ENCODE results near the gene DHH.
A peak's percentile ranks its signal among the peaks of the same experiment; 100 is the strongest.

DHH gene

GRCh38 chr12:49059299-49060171, 35.1 kb downstream of the DHH start:
- Mint-ChIP-seq H3K36me3 (ENCODE audit: insufficient read depth) (peaks cover 35% of the 10 kb centered on the region), H3K4me1 (peaks cover 61% of the 10 kb centered on the region), H3K27me3 (no peaks in the 10 kb centered on the region), H3K9me3 (no peaks in the 10 kb centered on the region), H3K4me3 (peak overlapping the region; percentile 93), H3K27ac (ENCODE audit: low read depth) (peak overlapping the region; percentile 60)
- no peak for DNase-seq (ENCODE audit: low spot score in 2 of 2)
- peak; percentile 7 for ATAC-seq (replicated peaks; ENCODE audit: extremely low read depth, poor library complexity, severe bottlenecking)

- Mint-ChIP-seq H3K27me3 (no peaks in the 10 kb centered on the region), H3K4me3 (peak overlapping the region; percentile 93), H3K36me3 (ENCODE audit: insufficient read depth) (peaks cover 35% of the 10 kb centered on the region), H3K9me3 (no peaks in the 10 kb centered on the region), H3K27ac (ENCODE audit: low read depth) (peak overlapping the region; percentile 60), H3K4me1 (peaks cover 60% of the 10 kb centered on the region)
- no peak for DNase-seq (ENCODE audit: low spot score in 2 of 2)
- ATAC-seq (replicated peaks; ENCODE audit: extremely low read depth, poor library complexity, severe bottlenecking) = no peak
Observed at GRCh38 chr12:49059045-49059298, 35.6 kb downstream of the DHH start.

- H3K36me3 Mint-ChIP-seq (ENCODE audit: insufficient read depth) = peaks cover 34% of the 10 kb centered on the region
- ATAC-seq (replicated peaks; ENCODE audit: extremely low read depth, poor library complexity, severe bottlenecking) = no peak
- no peak for DNase-seq (ENCODE audit: low spot score in 2 of 2)
- H3K27me3 Mint-ChIP-seq = no peaks in the 10 kb centered on the region
- peaks cover 57% of the 10 kb centered on the region for H3K4me1 Mint-ChIP-seq
- peak overlapping the region; percentile 93 for H3K4me3 Mint-ChIP-seq
- no peaks in the 10 kb centered on the region for H3K9me3 Mint-ChIP-seq
- H3K27ac Mint-ChIP-seq (ENCODE audit: low read depth) = peak overlapping the region; percentile 60
Observed at GRCh38 chr12:49058366-49059044, 36.1 kb downstream of the DHH start.

GRCh38 chr12:49057888-49058287, 36.7 kb downstream of the DHH start:
- Mint-ChIP-seq H3K27ac (ENCODE audit: low read depth) (peak overlapping the region; percentile 60), H3K27me3 (no peaks in the 10 kb centered on the region), H3K9me3 (no peaks in the 10 kb centered on the region), H3K4me3 (peak overlapping the region; percentile 93), H3K36me3 (ENCODE audit: insufficient read depth) (peaks cover 35% of the 10 kb centered on the region), H3K4me1 (peaks cover 57% of the 10 kb centered on the region)
- no peak for DNase-seq (ENCODE audit: low spot score in 2 of 2)
- no peak for ATAC-seq (replicated peaks; ENCODE audit: extremely low read depth, poor library complexity, severe bottlenecking)

GRCh38 chr12:49055978-49056754, 38.4 kb downstream of the DHH start:
- Mint-ChIP-seq H3K4me3 (peak overlapping the region; percentile 93), H3K9me3 (no peaks in the 10 kb centered on the region), H3K4me1 (peaks cover 65% of the 10 kb centered on the region), H3K27me3 (no peaks in the 10 kb centered on the region), H3K27ac (ENCODE audit: low read depth) (peak overlapping the region; percentile 60), H3K36me3 (ENCODE audit: insufficient read depth) (peaks cover 46% of the 10 kb centered on the region)
- DNase-seq (ENCODE audit: low spot score in 2 of 2) (peak in 1 of 2 donors; percentile 35), ATAC-seq (replicated peaks; ENCODE audit: extremely low read depth, poor library complexity, severe bottlenecking) (peak; percentile 67)

GRCh38 chr12:49055092-49055491, 39.5 kb downstream of the DHH start:
- Mint-ChIP-seq H3K36me3 (ENCODE audit: insufficient read depth) (peaks cover 44% of the 10 kb centered on the region), H3K27me3 (no peaks in the 10 kb centered on the region), H3K27ac (ENCODE audit: low read depth) (peak overlapping the region; percentile 70), H3K9me3 (no peaks in the 10 kb centered on the region), H3K4me1 (peaks cover 71% of the 10 kb centered on the region), H3K4me3 (no peak overlapping the region)
- ATAC-seq (replicated peaks; ENCODE audit: extremely low read depth, poor library complexity, severe bottlenecking) (no peak), DNase-seq (ENCODE audit: low spot score in 2 of 2) (no peak)

GRCh38 chr12:49054524-49054923, 40.1 kb downstream of the DHH start:
- H3K4me3 Mint-ChIP-seq = no peak overlapping the region
- DNase-seq (ENCODE audit: low spot score in 2 of 2) = no peak
- H3K27ac Mint-ChIP-seq (ENCODE audit: low read depth) = peak overlapping the region; percentile 70
- peaks cover 71% of the 10 kb centered on the region for H3K4me1 Mint-ChIP-seq
- peaks cover 46% of the 10 kb centered on the region for H3K36me3 Mint-ChIP-seq (ENCODE audit: insufficient read depth)
- H3K9me3 Mint-ChIP-seq = no peaks in the 10 kb centered on the region
- H3K27me3 Mint-ChIP-seq = no peaks in the 10 kb centered on the region
- ATAC-seq (replicated peaks; ENCODE audit: extremely low read depth, poor library complexity, severe bottlenecking) = no peak

- Mint-ChIP-seq H3K4me1 (peaks cover 67% of the 10 kb centered on the region), H3K36me3 (ENCODE audit: insufficient read depth) (peaks cover 43% of the 10 kb centered on the region), H3K4me3 (no peak overlapping the region), H3K27ac (ENCODE audit: low read depth) (no peak overlapping the region), H3K27me3 (no peaks in the 10 kb centered on the region), H3K9me3 (no peaks in the 10 kb centered on the region)
- DNase-seq (ENCODE audit: low spot score in 2 of 2) (no peak), ATAC-seq (replicated peaks; ENCODE audit: extremely low read depth, poor library complexity, severe bottlenecking) (no peak)
Observed at GRCh38 chr12:49054096-49054495, 40.5 kb downstream of the DHH start.

GRCh38 chr12:49052451-49053208, 42.0 kb downstream of the DHH start:
- no peaks in the 10 kb centered on the region for H3K27me3 Mint-ChIP-seq
- no peaks in the 10 kb centered on the region for H3K9me3 Mint-ChIP-seq
- peaks cover 49% of the 10 kb centered on the region for H3K36me3 Mint-ChIP-seq (ENCODE audit: insufficient read depth)
- DNase-seq (ENCODE audit: low spot score in 2 of 2) = no peak
- H3K4me3 Mint-ChIP-seq = no peak overlapping the region
- H3K27ac Mint-ChIP-seq (ENCODE audit: low read depth) = peak overlapping the region; percentile 79
- H3K4me1 Mint-ChIP-seq = peaks cover 52% of the 10 kb centered on the region
- ATAC-seq (replicated peaks; ENCODE audit: extremely low read depth, poor library complexity, severe bottlenecking) = no peak

- no peak for DNase-seq (ENCODE audit: low spot score in 2 of 2)
- Mint-ChIP-seq H3K36me3 (ENCODE audit: insufficient read depth) (peaks cover 54% of the 10 kb centered on the region), H3K4me3 (no peak overlapping the region), H3K27me3 (no peaks in the 10 kb centered on the region), H3K27ac (ENCODE audit: low read depth) (peak overlapping the region; percentile 75), H3K9me3 (no peaks in the 10 kb centered on the region), H3K4me1 (peaks cover 45% of the 10 kb centered on the region)
- ATAC-seq (replicated peaks; ENCODE audit: extremely low read depth, poor library complexity, severe bottlenecking) = no peak
Observed at GRCh38 chr12:49051777-49052438, 42.7 kb downstream of the DHH start.

GRCh38 chr12:49051373-49051764, 43.2 kb downstream of the DHH start:
- no peak overlapping the region for H3K4me3 Mint-ChIP-seq
- peak overlapping the region; percentile 75 for H3K27ac Mint-ChIP-seq (ENCODE audit: low read depth)
- DNase-seq (ENCODE audit: low spot score in 2 of 2) (no peak), ATAC-seq (replicated peaks; ENCODE audit: extremely low read depth, poor library complexity, severe bottlenecking) (no peak)
- no peaks in the 10 kb centered on the region for H3K27me3 Mint-ChIP-seq
- no peaks in the 10 kb centered on the region for H3K9me3 Mint-ChIP-seq
- peaks cover 40% of the 10 kb centered on the region for H3K4me1 Mint-ChIP-seq
- peaks cover 60% of the 10 kb centered on the region for H3K36me3 Mint-ChIP-seq (ENCODE audit: insufficient read depth)
